ENCODE results near the gene INTS3.

The INTS3 gene

GRCh38 chr1:153767519-153767918, 39.7 kb downstream of the INTS3 start:
- Histone ChIP-seq H3K4me1 (peaks cover 0 to under 1% (median 0%) of the 10 kb centered on the region in 4 donors), H3K4me3 (no peak overlapping the region), H3K27me3 (no peaks in the 10 kb centered on the region), H3K27ac (no peak overlapping the region), H3K9me3 (no peaks in the 10 kb centered on the region), H3K36me3 (peaks cover 68 to 99% (median 89%) of the 10 kb centered on the region in 3 donors)
- TF ChIP-seq CTCF (IDR thresholded peaks at IDR 0.05), result no peak
- no peak for DNase-seq
- intact Hi-C loops (cut with DNase I; ENCODE audit: low total_unique reads), result no loop called here

- no peak for TF ChIP-seq CTCF (IDR thresholded peaks at IDR 0.05)
- Histone ChIP-seq H3K27ac (no peak overlapping the region), H3K9me3 (no peaks in the 10 kb centered on the region), H3K27me3 (no peaks in the 10 kb centered on the region), H3K4me3 (no peak overlapping the region), H3K4me1 (peaks cover 0 to 10% (median 2%) of the 10 kb centered on the region in 4 donors), H3K36me3 (peaks cover 70 to 99% (median 87%) of the 10 kb centered on the region in 3 donors)
- no peak for DNase-seq
- intact Hi-C loops (cut with DNase I; ENCODE audit: low total_unique reads), result no loop called here
Observed at GRCh38 chr1:153768316-153769181, 40.7 kb downstream of the INTS3 start.

GRCh38 chr1:153769221-153769620, 41.4 kb downstream of the INTS3 start:
- peaks cover 69 to 93% (median 81%) of the 10 kb centered on the region in 3 donors for H3K36me3 ChIP-seq
- H3K9me3 ChIP-seq, result no peaks in the 10 kb centered on the region
- TF ChIP-seq CTCF (IDR thresholded peaks at IDR 0.05), result no peak
- peak overlapping the region in 1 of 2 donors; percentile 0 for H3K27ac ChIP-seq
- DNase-seq, result no peak
- H3K4me1 ChIP-seq, result peaks cover 0 to 17% (median 8%) of the 10 kb centered on the region in 4 donors
- H3K4me3 ChIP-seq, result no peak overlapping the region
- no peaks in the 10 kb centered on the region for H3K27me3 ChIP-seq
- intact Hi-C loops (cut with DNase I; ENCODE audit: low total_unique reads), result no loop called here

GRCh38 chr1:153770797-153771196, 42.9 kb downstream of the INTS3 start:
- no peak for DNase-seq

GRCh38 chr1:153771261-153771660, 43.4 kb downstream of the INTS3 start:
- intact Hi-C loops (cut with DNase I; ENCODE audit: low total_unique reads), result no loop called here
- DNase-seq, result no peak
- H3K4me3 ChIP-seq, result no peak overlapping the region
- no peak for TF ChIP-seq CTCF (IDR thresholded peaks at IDR 0.05)
- no peaks in the 10 kb centered on the region for H3K9me3 ChIP-seq
- no peaks in the 10 kb centered on the region for H3K27me3 ChIP-seq
- H3K4me1 ChIP-seq, result peaks cover 0 to 29% (median 16%) of the 10 kb centered on the region in 4 donors
- peak overlapping the region; percentile 50 to 91 for H3K27ac ChIP-seq
- peaks cover 49 to 73% (median 67%) of the 10 kb centered on the region in 3 donors for H3K36me3 ChIP-seq

More at GRCh38 chr1:153770797-153771196, 42.9 kb downstream of the INTS3 start:
- Histone ChIP-seq H3K4me3 (no peak overlapping the region), H3K27ac (peak overlapping the region; percentile 50 to 91), H3K9me3 (no peaks in the 10 kb centered on the region), H3K4me1 (peaks cover 0 to 26% (median 15%) of the 10 kb centered on the region in 4 donors), H3K27me3 (no peaks in the 10 kb centered on the region), H3K36me3 (peaks cover 53 to 77% (median 67%) of the 10 kb centered on the region in 3 donors)
- intact Hi-C loops (cut with DNase I; ENCODE audit: low total_unique reads), result no loop called here
- no peak for TF ChIP-seq CTCF (IDR thresholded peaks at IDR 0.05)

All from tibial artery (tissue), 4 donors.